HEK293T (cell line): ENCODE data around the gene RTKN2.

Source experiments
- BHLHE40 ChIP-seq: fragments of 450-650 bp; IDR thresholded peaks from 2 replicates; pipeline ENCODE4 v1.6.1; 2016; ENCODE audit warnings: mild to moderate bottlenecking, moderate library complexity, borderline replicate concordance
- ELF4 ChIP-seq: fragments of 450-650 bp; IDR thresholded peaks from 2 replicates; pipeline ENCODE4 v1.6.1; 2017; ENCODE audit warnings: antibody characterized with exemption
- FOXA1 ChIP-seq: fragments of 450-650 bp; IDR thresholded peaks from 2 replicates; pipeline ENCODE4 v1.6.1; 2016; ENCODE audit warnings: mild to moderate bottlenecking
- FOXK2 ChIP-seq: fragments of 450-650 bp; IDR thresholded peaks from 2 replicates; pipeline ENCODE4 v1.6.1; 2016; ENCODE audit warnings: mild to moderate bottlenecking
- FOXM1 ChIP-seq: fragments of 450-650 bp; IDR thresholded peaks from 2 replicates; pipeline ENCODE4 v1.6.1; 2017; ENCODE audit warnings: mild to moderate bottlenecking, borderline replicate concordance
- HDGF ChIP-seq: fragments of 450-650 bp; IDR thresholded peaks from 2 replicates; pipeline ENCODE4 v1.6.1; 2017; ENCODE audit warnings: antibody characterized with exemption, borderline replicate concordance
- L3MBTL2 ChIP-seq: fragments of 450-650 bp; conservative IDR thresholded peaks from 2 replicates; pipeline ENCODE4 v1.6.1; 2016; ENCODE audit warnings: mild to moderate bottlenecking
- LEF1 ChIP-seq: fragments of 450-650 bp; IDR thresholded peaks from 2 replicates; pipeline ENCODE4 v1.6.1; 2017; ENCODE audit warnings: mild to moderate bottlenecking, borderline replicate concordance
- NFRKB ChIP-seq: fragments of 450-650 bp; IDR thresholded peaks from 2 replicates; pipeline ENCODE4 v1.6.1; 2016; ENCODE audit warnings: mild to moderate bottlenecking, moderate library complexity
- PKNOX1 ChIP-seq: fragments of 450-650 bp; IDR thresholded peaks from 2 replicates; pipeline ENCODE4 v1.6.1; 2016
- SP1 ChIP-seq: fragments of 450-650 bp; IDR thresholded peaks from 2 replicates; pipeline ENCODE4 v1.6.1; 2017
- SUZ12 ChIP-seq: fragments of 450-650 bp; IDR thresholded peaks from 2 replicates; pipeline ENCODE4 v1.6.1; 2016; ENCODE audit warnings: mild to moderate bottlenecking
- ZNF384 ChIP-seq: fragments of 450-650 bp; IDR thresholded peaks from 2 replicates; pipeline ENCODE4 v1.6.1; 2016

- no peak for TF ChIP-seq SP1
- TF ChIP-seq FOXK2 = no peak
- TF ChIP-seq BHLHE40 = no peak
- no peak for TF ChIP-seq ZNF384
- TF ChIP-seq PKNOX1 = no peak
- TF ChIP-seq FOXM1 = no peak
- no peak for TF ChIP-seq HDGF
- TF ChIP-seq L3MBTL2 = no peak
- TF ChIP-seq NFRKB = no peak
- no peak for TF ChIP-seq SUZ12
- no peak for TF ChIP-seq FOXA1
- TF ChIP-seq ELF4 = no peak
- no peak for TF ChIP-seq LEF1
Measured at GRCh38 chr10:62230344-62231121, 38.1 kb downstream of the RTKN2 start.
